Pons (tissue), 1 donor: ENCODE results near the gene ZNF84.
A peak's percentile ranks its signal among the peaks of the same experiment; 100 is the strongest.

Source experiments
- DNase-seq: peaks from one replicate; pipeline ENCODE4 v3.0.0-alpha.2; 2016; ENCODE audit warnings: low spot score

ZNF84 gene

GRCh38 chr12:133037207-133038005, at the start of gene ZNF84:
Gene ZNF84 (plus strand): TSS chr12:133037509. CDS start chr12:133041468, 3,959 bp downstream.
- peak; percentile 95 for DNase-seq

DNA sequence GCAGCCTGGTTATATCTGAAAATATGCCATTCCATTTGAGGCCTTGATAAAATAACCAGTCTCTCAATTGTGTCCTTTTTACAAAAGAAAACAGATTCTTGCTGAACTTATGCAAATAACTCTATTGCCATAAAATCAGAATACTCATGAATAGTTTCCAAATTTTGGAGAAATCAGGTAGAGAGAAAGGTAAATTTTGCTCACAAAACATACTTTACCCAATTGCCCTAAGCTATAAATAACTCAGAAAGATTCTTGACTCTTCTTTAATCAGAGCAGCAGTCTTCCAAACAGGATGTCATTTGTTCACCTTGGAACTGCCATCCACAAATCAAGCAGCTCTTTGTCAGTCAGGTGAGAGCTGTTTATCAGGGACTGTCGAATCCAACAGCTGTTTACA, 38.6 kb upstream of the ZNF84 start:
- no peak for DNase-seq

- DNase-seq = no peak
Observed at GRCh38 chr12:133010657-133011297, 26.5 kb upstream of the ZNF84 start.

- no peak for DNase-seq
Observed at GRCh38 chr12:133023566-133023965, 13.7 kb upstream of the ZNF84 start.

DNA sequence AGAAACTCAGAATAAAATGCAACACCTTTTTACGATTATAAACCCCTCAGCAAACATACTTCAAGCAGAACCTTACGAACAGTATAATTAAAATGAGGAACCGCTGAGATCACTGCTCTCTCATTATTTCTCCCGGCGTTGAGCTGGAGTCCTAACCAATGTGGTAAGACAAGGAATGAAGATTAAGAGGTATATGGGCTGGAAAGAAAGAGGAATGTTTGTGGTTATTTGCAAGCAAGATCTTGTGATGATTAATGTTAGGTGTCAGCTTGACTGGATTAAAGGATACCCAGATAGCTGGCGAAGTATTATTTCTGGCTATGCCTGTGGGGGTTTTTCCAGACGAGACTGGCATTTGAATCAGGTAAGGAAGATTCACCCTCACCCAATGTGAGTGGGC, 10.3 kb upstream of the ZNF84 start:
- no peak for DNase-seq

DNA sequence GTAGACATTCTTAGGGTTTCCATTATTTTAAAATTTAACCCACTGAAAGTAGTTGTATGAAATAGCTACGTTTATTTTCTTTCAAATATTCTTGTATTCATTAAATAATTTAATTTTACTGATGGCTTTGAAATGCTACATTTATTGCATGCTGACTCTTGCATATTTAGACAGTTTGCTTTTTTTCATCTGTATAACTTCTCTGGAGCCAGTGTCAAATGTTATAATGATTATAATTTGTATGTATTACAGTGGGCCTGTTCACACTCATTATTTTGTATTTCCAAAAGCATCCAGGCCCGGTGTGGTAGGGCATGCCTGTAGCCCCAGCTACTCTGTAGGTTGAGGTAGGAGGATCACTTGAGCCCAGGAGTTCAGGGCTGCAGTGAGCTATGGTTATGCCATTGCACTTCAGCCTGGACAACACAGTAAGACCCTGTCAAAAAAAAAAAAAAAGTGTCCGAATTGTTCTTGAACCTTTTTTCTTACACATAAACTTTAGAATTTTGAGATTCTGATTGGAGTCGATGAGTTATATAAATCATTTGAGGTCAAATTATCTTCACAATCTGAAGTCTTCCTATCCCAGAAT, 905 bp downstream of the ZNF84 start:
- DNase-seq = no peak

DNA sequence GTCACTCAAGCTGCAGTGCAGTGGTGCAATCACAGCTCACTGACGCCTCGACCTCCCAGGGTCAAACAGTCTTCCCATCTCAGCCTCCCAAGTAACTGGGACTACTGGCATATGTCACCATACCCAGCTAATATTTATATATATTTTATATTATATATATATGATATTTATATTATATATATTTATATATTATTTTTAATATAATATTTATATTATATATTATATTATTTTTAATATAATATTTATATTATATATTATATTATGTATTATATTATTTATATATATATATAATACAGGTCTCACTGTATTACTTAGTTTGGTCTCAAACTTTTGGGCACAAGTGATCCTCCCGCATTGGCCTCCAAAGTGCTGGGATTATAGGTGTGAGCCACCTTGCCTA, 9.4 kb downstream of the ZNF84 start:
- no peak for DNase-seq

GRCh38 chr12:133057446-133057845, 20.1 kb downstream of the ZNF84 start:
- no peak for DNase-seq

GRCh38 chr12:133058203-133059113, 21.1 kb downstream of the ZNF84 start:
- no peak for DNase-seq

DNA sequence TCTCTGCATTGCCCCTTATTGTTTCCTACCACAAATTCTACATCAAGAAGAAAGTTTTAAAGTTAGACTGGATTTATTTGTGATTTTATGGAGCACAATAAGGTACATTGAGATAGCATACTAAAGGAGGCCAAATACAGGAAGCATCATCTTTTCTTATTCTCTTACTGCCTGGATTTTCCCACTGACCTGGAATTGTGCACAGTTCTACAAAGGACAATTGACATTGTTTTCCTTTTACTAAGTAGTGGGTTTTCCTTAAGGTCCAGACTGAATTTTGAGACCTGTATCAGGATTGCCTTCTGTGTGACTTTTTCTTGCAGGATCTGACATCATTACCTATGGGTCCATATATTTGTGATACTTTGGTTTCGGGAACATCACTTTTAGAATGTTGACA, 24.6 kb downstream of the ZNF84 start:
- no peak for DNase-seq

- DNase-seq = no peak
Observed at GRCh38 chr12:133063556-133063955, 26.2 kb downstream of the ZNF84 start.

DNA sequence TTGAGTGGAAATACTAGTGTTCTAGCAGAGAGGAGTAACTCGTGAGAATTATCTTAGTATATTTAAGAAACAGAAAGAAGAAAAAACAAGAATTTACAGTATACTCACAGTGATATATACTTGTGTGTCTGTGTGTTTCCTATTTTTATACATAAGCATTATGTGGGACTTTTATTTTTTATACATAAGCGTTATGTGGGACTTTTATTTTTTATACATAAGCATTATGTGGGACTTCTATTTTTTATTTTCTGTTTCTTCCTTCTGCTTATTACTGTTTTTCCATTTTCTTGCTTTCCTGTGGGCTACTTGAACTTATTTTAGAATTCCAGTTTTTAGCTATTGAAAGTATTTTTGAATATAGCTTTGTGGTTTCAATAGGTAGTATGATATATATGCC, 36.5 kb downstream of the ZNF84 start:
- DNase-seq = no peak

DNA sequence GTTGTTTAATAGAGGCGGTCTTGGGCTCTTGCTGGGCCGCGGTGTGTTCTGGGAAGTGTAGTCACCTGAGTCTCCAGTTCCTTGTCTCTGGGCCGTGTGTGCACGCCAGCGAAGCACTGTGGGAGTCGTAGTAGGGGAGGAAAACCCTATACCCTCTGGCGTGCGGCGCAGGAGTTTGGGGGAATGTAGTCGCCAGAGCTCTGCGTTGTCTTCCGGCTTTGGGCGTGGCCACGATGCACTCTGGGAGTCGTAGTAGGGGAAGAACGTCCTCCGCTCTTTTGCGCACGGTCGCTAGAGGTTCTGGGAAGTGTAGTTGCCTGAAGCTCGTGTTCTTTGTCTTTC, 42.7 kb downstream of the ZNF84 start:
- peak; percentile 100 for DNase-seq

- peak; percentile 98 for DNase-seq
Observed at GRCh38 chr12:133080368-133081158, 43.3 kb downstream of the ZNF84 start, which contains the start of gene ZNF140. Gene ZNF140 (plus strand): TSS chr12:133080923. CDS start chr12:133081321, 398 bp downstream.

DNA sequence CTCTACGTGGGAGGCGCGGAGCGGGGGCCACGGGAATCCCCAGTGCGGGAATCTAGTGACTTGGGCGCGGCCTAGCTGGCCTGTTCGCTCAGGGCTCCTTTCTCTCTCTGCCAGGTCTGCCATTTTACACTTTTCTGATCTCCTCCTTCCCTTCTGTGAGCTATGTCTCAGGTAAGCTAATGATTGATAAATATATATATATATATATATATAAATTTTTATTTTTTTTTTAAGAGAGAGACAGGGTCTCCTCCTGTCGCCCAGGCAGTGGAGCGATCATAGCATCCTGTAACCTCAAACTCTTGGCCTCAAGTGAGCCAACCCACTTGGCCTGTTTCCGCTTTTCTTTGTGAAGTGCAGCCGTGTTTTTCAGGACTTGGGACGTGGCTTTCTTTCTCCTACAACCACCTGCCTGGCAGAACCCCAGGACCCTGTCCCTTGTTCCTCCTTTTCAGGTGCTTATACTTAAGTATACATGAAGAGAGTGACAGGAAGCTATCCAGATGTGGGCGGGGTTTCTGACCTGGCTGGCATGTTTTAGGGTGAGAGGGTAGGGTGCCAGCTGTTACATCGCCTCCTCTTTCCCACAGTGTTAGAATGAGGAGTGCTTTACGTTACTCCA, 44.0 kb downstream of the ZNF84 start:
- DNase-seq = peak; percentile 6

GRCh38 chr12:133083345-133083744, 46.0 kb downstream of the ZNF84 start:
- no peak for DNase-seq

DNA sequence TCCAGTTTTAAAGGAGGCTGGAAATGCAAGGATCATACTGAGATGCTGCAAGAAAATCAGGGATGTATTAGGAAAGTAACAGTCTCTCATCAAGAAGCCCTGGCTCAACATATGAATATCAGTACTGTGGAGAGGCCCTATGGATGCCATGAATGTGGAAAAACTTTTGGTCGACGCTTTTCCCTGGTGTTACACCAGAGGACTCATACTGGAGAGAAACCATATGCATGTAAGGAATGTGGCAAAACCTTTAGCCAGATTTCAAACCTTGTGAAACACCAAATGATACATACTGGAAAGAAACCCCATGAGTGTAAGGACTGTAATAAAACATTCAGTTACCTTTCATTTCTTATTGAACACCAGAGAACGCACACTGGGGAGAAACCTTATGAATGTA, 68.3 kb downstream of the ZNF84 start:
- DNase-seq = no peak

GRCh38 chr12:133106253-133106652, 68.9 kb downstream of the ZNF84 start:
- DNase-seq = no peak

DNA sequence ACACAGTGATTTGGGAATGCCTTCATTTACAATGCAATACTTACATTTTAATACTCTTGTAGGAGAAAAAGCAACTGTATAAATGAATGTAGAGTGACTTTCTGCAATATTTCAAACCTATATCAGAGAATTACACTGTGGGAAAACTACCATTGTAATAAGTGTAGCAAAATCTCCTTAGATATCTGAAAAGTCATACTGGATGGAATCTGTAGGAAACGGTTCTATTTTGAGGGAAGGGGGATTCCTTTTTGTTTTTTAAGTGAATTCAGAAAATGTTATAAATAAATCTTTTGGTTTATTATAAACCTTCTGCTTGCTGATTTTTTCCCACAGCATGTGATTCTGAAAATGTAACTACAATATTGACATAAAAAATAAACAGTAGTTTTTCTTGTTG, 69.8 kb downstream of the ZNF84 start:
- no peak for DNase-seq

GRCh38 chr12:133108150-133108549, 70.8 kb downstream of the ZNF84 start:
- no peak for DNase-seq
